OCI-LY7 (cell line): ENCODE measurements around the gene SREK1. TPM values are rescaled to one million over a fixed set of nuclear protein-coding genes. Genes with fewer than 3 reads are reported as not detected.

Experiments
- BruUV-seq: library from RNA; stranded (reverse); fragments of 400-500 nt; replicated peaks from 2 replicates; lab custom pipeline; 2021; lab: Mats Ljungman, UMichigan
- CTCF ChIA-PET: fragments of 300-600 bp; sonication (Branson Sonifier 250); formaldehyde crosslinking; loops from one replicate; lab custom pipeline; 2022; ENCODE audit warnings: antibody characterized with exemption; ENCODE audit not compliant: unreplicated experiment; lab: Charles Lee
- POLR2A ChIA-PET: fragments of 300-600 bp; sonication (Branson Sonifier 250); formaldehyde crosslinking; loops from one replicate; lab custom pipeline; 2022; ENCODE audit warnings: antibody characterized with exemption; lab: Charles Lee
- DNase-seq: peaks from one replicate; pipeline ENCODE4 v3.0.0-alpha.2; 2015; ENCODE audit warnings: low spot score
- H2AFZ ChIP-seq: fragments of 200-600 bp; sonication (generic), shearing (Covaris generic); 2 replicates; pipeline ENCODE4 v1.6.1; 2014; ENCODE audit warnings: mild to moderate bottlenecking, antibody characterized with exemption, low read length, moderate library complexity
- H3K27ac ChIP-seq: fragments of 200-600 bp; sonication (generic); 2 replicates; pipeline ENCODE4 v1.5.1; 2014; ENCODE audit warnings: mixed run types, low read depth, mild to moderate bottlenecking, moderate library complexity, low read length, inconsistent platforms; ENCODE audit not compliant: poor library complexity, severe bottlenecking
- H3K36me3 ChIP-seq: fragments of 200-600 bp; sonication (generic); 2 replicates; pipeline ENCODE4 v1.6.1; 2014; ENCODE audit warnings: mild to moderate bottlenecking, antibody characterized with exemption, low read length, moderate library complexity, mixed read lengths; ENCODE audit not compliant: insufficient read depth
- H3K4me1 ChIP-seq: fragments of 200-600 bp; sonication (generic); 2 replicates; pipeline ENCODE4 v1.5.1; 2014; ENCODE audit warnings: mild to moderate bottlenecking, low read length; ENCODE audit not compliant: insufficient read depth, poor library complexity, severe bottlenecking
- H3K4me2 ChIP-seq: fragments of 200-600 bp; sonication (generic); 2 replicates; pipeline ENCODE4 v1.6.1; 2014; ENCODE audit warnings: mild to moderate bottlenecking, low read length
- H3K4me3 ChIP-seq: fragments of 200-600 bp; sonication (generic); 2 replicates; pipeline ENCODE4 v1.5.1; 2014; ENCODE audit warnings: mild to moderate bottlenecking, low read depth, low read length; ENCODE audit not compliant: poor library complexity, severe bottlenecking
- H3K79me2 ChIP-seq: fragments of 200-600 bp; sonication (generic); 2 replicates; pipeline ENCODE4 v1.6.1; 2016; ENCODE audit warnings: low read depth, mild to moderate bottlenecking, low read length, moderate library complexity, mixed read lengths; ENCODE audit not compliant: insufficient read depth
- H3K9me2 ChIP-seq: fragments of 200-600 bp; sonication (generic); 2 replicates; pipeline ENCODE4 v1.6.1; 2016; ENCODE audit warnings: mild to moderate bottlenecking, low read length, mixed read lengths; ENCODE audit not compliant: insufficient read depth
- H3K9me3 ChIP-seq: fragments of 200-600 bp; sonication (generic); 2 replicates; pipeline ENCODE4 v1.6.1; 2014; ENCODE audit warnings: mild to moderate bottlenecking, mixed run types, low read length, mixed read lengths
- H4K20me1 ChIP-seq: fragments of 200-600 bp; sonication (generic); 2 replicates; pipeline ENCODE4 v1.6.1; 2014; ENCODE audit warnings: mild to moderate bottlenecking, antibody characterized with exemption, low read length, moderate library complexity, mixed read lengths; ENCODE audit not compliant: insufficient read depth
- CTCF ChIP-seq: fragments of 200-600 bp; sonication (generic); conservative IDR thresholded peaks from 2 replicates; pipeline ENCODE4 v1.5.1; 2014; ENCODE audit warnings: mild to moderate bottlenecking, antibody characterized with exemption, low read length, moderate library complexity, mixed read lengths
- EZH2phosphoT487 ChIP-seq: fragments of 200-600 bp; sonication (generic); IDR thresholded peaks from 2 replicates; pipeline ENCODE4 v1.6.1; 2018; ENCODE audit warnings: low read depth, borderline replicate concordance, mild to moderate bottlenecking, mixed run types, antibody characterized with exemption, low read length, moderate library complexity, mixed read lengths
- intact Hi-C: fragments of 100-400 bp; cut with micrococcal nuclease; formaldehyde crosslinking; loops from one replicate; pipeline ENCODE4 v1.10.0; 2022; ENCODE audit not compliant: unreplicated experiment
- total RNA-seq, 2 experiments: library from RNA; depleted of rRNA in 1 of 2; stranded (reverse); fragments of >200 nt in 1 of 2; shearing (Covaris generic) in 1 of 2; gene quantifications; 2 replicates each; pipeline ENCODE4 v1.2.3, GENCODE V29; 2014 to 2022

Gene SREK1
- total RNA-seq, 2 experiments from 2014 or later = 95.1 to 101 TPM

DNA sequence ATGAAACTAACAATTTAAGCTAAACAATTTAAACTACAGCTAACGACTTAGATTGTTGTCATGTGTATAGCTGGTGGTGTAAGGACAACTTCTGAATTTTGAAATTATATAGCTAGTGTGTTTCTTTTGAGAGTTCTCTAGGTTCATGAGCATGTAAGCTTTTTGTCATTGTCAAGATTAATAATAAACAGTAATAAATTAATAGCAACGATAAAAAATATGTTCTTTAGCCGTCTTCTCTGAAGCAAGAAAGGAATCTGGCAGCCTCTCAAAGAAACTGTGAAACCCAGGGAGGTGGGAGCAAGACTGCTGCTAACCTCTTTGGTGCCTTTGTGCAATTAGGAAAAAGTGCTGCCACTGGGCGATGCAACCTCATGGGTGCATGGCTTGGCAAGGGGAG, 59.4 kb downstream of the SREK1 start:
- H2AFZ ChIP-seq = no peak overlapping the region
- H3K36me3 ChIP-seq = no peaks in the 10 kb centered on the region
- no peaks in the 10 kb centered on the region for H3K4me1 ChIP-seq
- intact Hi-C loops = no loop called here
- H3K4me3 ChIP-seq = no peak overlapping the region
- H3K4me2 ChIP-seq = no peak overlapping the region
- H3K9me2 ChIP-seq = no peaks in the 10 kb centered on the region
- H3K9me3 ChIP-seq = no peaks in the 10 kb centered on the region
- ChIA-PET CTCF (no interaction called here), POLR2A (interaction anchor here (0.6 to 1.2 kb wide), 7 partner anchors 14 to 875 kb away, joined by 3 to 5 read pairs (median 3); no protein-coding TSS in a partner anchor)
- BruUV-seq = no TSS peak
- TF ChIP-seq EZH2phosphoT487 = no peak
- TF ChIP-seq CTCF = no peak
- no peaks in the 10 kb centered on the region for H4K20me1 ChIP-seq
- no peaks in the 10 kb centered on the region for H3K79me2 ChIP-seq
- DNase-seq = no peak
- H3K27ac ChIP-seq = no peak overlapping the region

- H4K20me1 ChIP-seq = no peaks in the 10 kb centered on the region
- BruUV-seq = no TSS peak
- H3K79me2 ChIP-seq = no peaks in the 10 kb centered on the region
- H3K4me3 ChIP-seq = no peak overlapping the region
- H3K9me2 ChIP-seq = no peaks in the 10 kb centered on the region
- TF ChIP-seq CTCF = no peak
- TF ChIP-seq EZH2phosphoT487 = no peak
- ChIA-PET CTCF (no interaction called here), POLR2A (no interaction called here)
- no peak overlapping the region for H2AFZ ChIP-seq
- no peak overlapping the region for H3K27ac ChIP-seq
- no peaks in the 10 kb centered on the region for H3K36me3 ChIP-seq
- intact Hi-C loops = no loop called here
- no peak for DNase-seq
- no peaks in the 10 kb centered on the region for H3K9me3 ChIP-seq
- no peaks in the 10 kb centered on the region for H3K4me1 ChIP-seq
- H3K4me2 ChIP-seq = no peak overlapping the region
Measured at GRCh38 chr5:66206465-66206864, 62.4 kb downstream of the SREK1 start.

DNA sequence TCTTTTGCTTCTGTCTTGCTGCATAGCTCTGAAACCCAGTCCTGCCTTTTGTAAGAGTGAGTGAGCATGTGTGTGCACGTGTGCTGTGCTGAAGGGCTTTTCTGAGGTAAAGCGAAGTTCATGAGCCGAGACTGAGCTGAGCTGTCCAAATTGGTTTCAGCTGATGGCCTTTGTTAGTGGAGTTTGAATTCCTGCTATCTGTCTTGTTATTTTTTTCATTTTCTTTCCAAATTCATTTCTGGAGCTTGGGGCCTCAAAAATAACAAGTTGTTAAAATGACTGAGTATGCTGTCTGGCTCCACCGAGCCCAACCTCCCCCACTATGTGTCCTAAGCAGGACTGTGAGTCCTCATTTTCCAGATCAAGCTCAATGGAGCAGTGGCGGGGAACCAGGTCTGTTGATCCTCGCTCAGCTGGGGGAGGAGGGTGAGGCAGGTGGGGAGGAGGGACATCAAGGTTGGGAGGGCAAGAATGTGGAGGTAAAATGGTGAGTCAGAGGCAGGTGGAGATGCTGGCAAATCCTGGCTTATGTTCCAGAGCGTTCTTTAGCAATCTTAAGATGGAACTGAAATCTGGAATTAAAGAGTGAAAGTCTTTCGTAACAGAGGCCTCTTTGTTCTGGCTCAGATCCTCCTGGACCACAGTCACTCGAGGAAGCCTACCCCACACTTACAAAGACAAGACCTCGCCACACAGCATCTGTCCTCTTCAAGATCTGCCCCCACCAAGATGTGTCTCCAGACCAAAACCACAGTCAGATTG, 63.9 kb downstream of the SREK1 start:
- TF ChIP-seq CTCF (no peak), EZH2phosphoT487 (no peak)
- no peaks in the 10 kb centered on the region for H3K36me3 ChIP-seq
- no peak for DNase-seq
- ChIA-PET CTCF (no interaction called here), POLR2A (no interaction called here)
- H3K4me3 ChIP-seq = no peak overlapping the region
- no peak overlapping the region for H3K27ac ChIP-seq
- H3K4me1 ChIP-seq = no peaks in the 10 kb centered on the region
- no peaks in the 10 kb centered on the region for H3K9me2 ChIP-seq
- H4K20me1 ChIP-seq = no peaks in the 10 kb centered on the region
- BruUV-seq = no TSS peak
- H3K4me2 ChIP-seq = no peak overlapping the region
- H2AFZ ChIP-seq = no peak overlapping the region
- intact Hi-C loops = no loop called here
- H3K79me2 ChIP-seq = no peaks in the 10 kb centered on the region
- H3K9me3 ChIP-seq = no peaks in the 10 kb centered on the region
